Uterus (tissue), 2 donors: ENCODE results near the gene CATSPERD.

Source experiments
- CTCF ChIP-seq, 4 experiments: fragments of 200-600 bp in 2 of 4; fragments of 450-650 bp in 2 of 4; sonication (generic) in 2 of 4; IDR thresholded peaks; one replicate each; pipeline ENCODE4 v1.5.1; 2016 to 2019; ENCODE audit warnings: antibody characterized with exemption in 4 of 4, mild to moderate bottlenecking in 2 of 4, moderate library complexity in 1 of 4
- POLR2A ChIP-seq, 2 donors: fragments of 450-650 bp; IDR thresholded peaks; one replicate each; pipeline ENCODE4 v1.6.1; 2016; ENCODE audit warnings: antibody characterized with exemption in 2 of 2, mild to moderate bottlenecking in 1 of 2, moderate library complexity in 1 of 2

DNA sequence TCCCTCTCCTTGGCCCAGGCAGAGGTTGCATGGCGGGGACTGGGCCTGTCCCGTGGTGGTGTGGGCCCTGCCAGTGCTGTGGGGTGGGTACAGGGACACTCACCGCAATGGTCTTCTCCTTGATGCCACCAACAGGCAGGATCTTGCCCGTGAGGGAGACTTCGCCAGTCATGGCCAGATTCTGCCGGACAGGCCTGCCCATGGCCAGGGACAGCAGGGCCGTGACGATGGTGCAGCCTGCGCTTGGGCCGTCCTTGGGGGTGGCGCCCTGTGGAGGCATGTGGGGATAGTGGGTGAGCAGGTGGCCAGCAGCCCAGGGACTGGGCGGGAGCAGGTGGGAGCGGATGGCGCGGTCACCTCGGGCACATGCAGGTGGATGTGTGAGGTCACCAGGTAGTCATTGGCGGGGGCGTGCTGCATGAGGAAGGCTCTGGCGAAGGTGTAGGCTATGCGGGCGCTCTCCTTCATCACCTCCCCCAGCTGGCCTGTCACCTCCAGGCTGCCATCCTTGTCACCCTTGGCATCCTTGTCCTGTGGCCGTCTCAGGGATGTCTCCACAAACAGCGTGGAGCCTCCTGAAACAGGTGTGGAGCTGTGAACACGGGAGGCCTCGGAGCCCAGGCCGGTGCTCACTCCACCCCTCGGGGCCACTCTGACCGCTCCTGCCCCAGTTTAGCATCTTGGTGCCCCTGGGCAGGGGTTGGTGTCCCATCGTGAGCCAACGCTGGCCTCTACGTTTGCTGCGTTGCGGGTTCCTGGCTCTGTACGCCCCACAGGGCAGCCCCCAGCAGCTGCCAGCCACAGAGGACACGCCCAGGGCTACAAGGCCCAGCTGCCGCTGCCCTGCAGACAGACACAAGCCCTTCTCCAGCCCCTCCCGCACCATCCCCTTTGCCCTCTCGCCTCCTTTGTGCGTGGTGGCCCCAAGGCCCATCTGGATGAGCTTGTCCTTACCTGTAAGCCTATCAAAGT is 27.0 kb upstream of the CATSPERD start:
- TF ChIP-seq POLR2A (IDR thresholded peaks at IDR 0.05) (no peak), CTCF (IDR thresholded peaks at IDR 0.05) (no peak)
